Pancreas (tissue), 10 donors: ENCODE data around the gene CARD9. TPM values are rescaled to one million over a fixed set of nuclear protein-coding genes. Genes with fewer than 3 reads are reported as not detected.

Experiments
- ATAC-seq, 4 donors: fragments of 200-7000 bp; cut with Tn5 transposase; one replicate each; pipeline versions ENCODE4 v1.8.0 to v1.9.1; 2020; ENCODE audit warnings: mild to moderate bottlenecking in 4 of 4, moderate library complexity in 4 of 4
- DNase-seq, 6 donors: peaks; one replicate each; pipeline ENCODE4 v3.0.0-alpha.2; 2020
- FAIRE-seq: peaks from 2 replicates; lab custom pipeline; 2012; peaks lifted over from hg19 to GRCh38; lab: Jason Lieb, UNC
- H3K27ac ChIP-seq, 4 donors: fragments of 200-600 bp; sonication (generic); 1 replicate in 3 of 4; 2 replicates in 1 of 4; pipeline versions ENCODE4 v1.5.0 to v1.8.0; 2020
- H3K27me3 ChIP-seq, 4 donors: fragments of 200-600 bp; one replicate each; pipeline ENCODE4 v1.8.0; 2021
- H3K36me3 ChIP-seq, 3 donors: fragments of 200-600 bp; sonication (generic) in 1 of 3; one replicate each; pipeline versions ENCODE4 v1.5.0 to v1.8.0; 2020 to 2021
- H3K4me1 ChIP-seq, 3 donors: fragments of 200-600 bp; one replicate each; pipeline ENCODE4 v1.8.0; 2021
- H3K4me3 ChIP-seq, 4 donors: fragments of 200-600 bp; sonication (generic) in 2 of 4; one replicate each; pipeline versions ENCODE4 v1.5.0 to v1.8.0; 2020 to 2021
- H3K9me3 ChIP-seq, 4 donors: fragments of 200-600 bp; one replicate each; pipeline ENCODE4 v1.8.0; 2021
- CTCF ChIP-seq, 4 donors: fragments of 200-600 bp; sonication (generic) in 3 of 4; IDR thresholded peaks; one replicate each; pipeline versions ENCODE4 v1.5.0 to v1.8.0; 2021; ENCODE audit warnings: antibody characterized with exemption in 4 of 4
- WGBS, 2 donors: extraction: QIAGEN DNeasy Blood & Tissue Kit; methylation state at CpG; one replicate each; pipeline ENCODE4 v1.1.7; 2013; 5-methylcytosine and 5-hydroxymethylcytosine counted together
- intact Hi-C, 3 donors: fragments of 100-400 bp; cut with DNase I; formaldehyde crosslinking; loops; one replicate each; pipeline versions ENCODE4 v1.11.1 to v1.14.2; 2022
- polyA plus RNA-seq, 2 donors: library from polyadenylated mRNA; stranded (reverse); fragments of 200-250 nt; gene quantifications; one replicate each; pipeline ENCODE4 v1.2.3, GENCODE V29; 2013
- total RNA-seq, 6 donors: library from RNA; stranded (reverse); fragmentation: NEBNext Ultra II Directional in 4 of 6; extraction: Animal tissue kit (Norgen Biotek cat#: 25700) in 4 of 6; gene quantifications; one replicate each; pipeline versions ENCODE4 v1.2.1 to v1.2.4, GENCODE V29; 2021 to 2023
- donor health status: healthy with polysubstance abuse.
- donor health status: DM: no; HTN: no; CAD: no; lungs with moderate emphysema.
- donor health status: DM: no; HTN: no; CAD: no.
- donor health status: control.
- donor health status: control.
- donor health status: Bipolar disorder and iron deficiency.
- donor health status: DM: yes; HTN: yes; CAD: no.
- donor health status: DM: no; HTN: no; CAD: no.
- donor health status: DM: no; HTN: no; CAD: no.
- donor health status: DM: yes; HTN: yes; CAD: no.

Gene CARD9
- total and polyA plus RNA-seq, 8 donors, result 0.23 to 5.1 (median 1.1) TPM

DNA sequence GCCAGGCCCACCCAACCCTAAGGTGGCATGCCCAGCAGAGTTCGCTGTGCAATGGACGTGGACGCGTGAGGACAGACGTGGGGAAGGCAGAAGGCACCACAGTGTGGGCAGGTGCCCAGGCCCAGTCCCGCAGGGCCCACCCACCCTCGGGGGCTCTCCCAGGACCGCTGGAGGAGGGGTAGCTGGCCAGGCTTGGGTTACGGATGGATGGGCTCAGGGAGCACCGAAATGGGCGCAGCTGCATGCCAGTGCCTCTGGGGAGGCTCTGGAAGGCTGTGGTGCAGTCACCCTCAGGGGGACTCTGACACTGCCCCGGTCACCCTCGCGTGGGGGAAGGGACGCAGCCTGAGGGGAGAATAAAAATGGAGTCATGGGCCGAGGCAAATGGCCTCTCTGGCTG, 55.8 kb downstream of the CARD9 start:
- intact Hi-C loops, result loop anchor here in 1 of 3 donors (10.0 kb wide), 1 partner anchor 317 kb away; no protein-coding TSS in a partner anchor
- TF ChIP-seq CTCF (IDR thresholded peaks at IDR 0.05), result no peak
- Histone ChIP-seq H3K36me3 (no peaks in the 10 kb centered on the region), H3K4me3 (no peak overlapping the region), H3K27ac (no peak overlapping the region), H3K27me3 (no peaks in the 10 kb centered on the region), H3K4me1 (no peaks in the 10 kb centered on the region), H3K9me3 (no peaks in the 10 kb centered on the region)
- DNase-seq, result peak in 2 of 6 donors; percentile 26 to 51
- no peak for FAIRE-seq
- 74 to 80% methylated on average over 16 of the region's 16 CpGs for WGBS, 2 donors
- no peak for ATAC-seq

DNA sequence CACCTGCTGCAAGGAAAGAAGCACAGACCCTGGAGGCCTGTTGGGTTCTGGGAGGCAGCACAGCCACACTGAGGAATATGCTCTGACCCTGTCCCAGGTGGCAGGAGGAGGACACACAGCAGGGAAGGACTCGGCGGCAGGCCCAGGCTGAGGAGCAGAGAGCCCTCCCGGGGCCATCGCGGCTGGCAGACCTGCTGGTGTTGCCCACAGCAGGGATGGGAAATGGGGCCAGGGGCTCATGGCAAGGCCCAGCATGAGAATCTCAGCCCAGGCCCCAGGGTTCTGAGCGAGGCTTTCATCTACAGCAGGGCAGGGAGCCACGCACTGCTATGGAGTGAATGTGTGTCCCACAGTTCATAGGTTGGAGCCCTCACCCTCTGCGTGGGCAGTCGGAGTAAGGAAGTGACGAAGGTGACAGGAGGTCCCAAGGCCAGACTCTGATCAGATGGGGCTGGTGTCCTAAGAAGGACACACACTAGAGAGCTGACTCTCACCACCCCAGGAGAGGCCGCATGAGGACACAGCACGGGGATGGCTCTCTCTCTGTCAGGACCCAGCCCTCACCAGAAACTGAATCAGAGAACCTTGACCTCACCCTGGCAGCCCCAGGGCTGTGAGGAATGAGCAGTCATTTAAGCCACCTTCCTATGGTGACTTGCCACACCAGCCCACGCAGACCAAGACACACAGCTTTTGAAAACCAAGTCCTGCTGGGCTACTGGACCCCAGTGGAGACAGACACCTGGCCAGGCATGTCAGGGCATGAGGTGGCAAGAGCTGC, 56.4 kb downstream of the CARD9 start:
- intact Hi-C loops, result loop anchor here in 1 of 3 donors (10.0 kb wide), 1 partner anchor 318 kb away; no protein-coding TSS in a partner anchor
- WGBS, 2 donors, result 82 to 88% methylated on average over 13 of the region's 13 CpGs

GRCh38 chr9:136316271-136316751, 57.2 kb downstream of the CARD9 start:
- no peaks in the 10 kb centered on the region for H3K27me3 ChIP-seq
- no peak for FAIRE-seq
- 84 to 90% methylated on average over 23 of the region's 23 CpGs for WGBS, 2 donors

More for the DNA sequence above, 56.4 kb downstream of the CARD9 start:
- TF ChIP-seq CTCF (IDR thresholded peaks at IDR 0.05), result no peak
- Histone ChIP-seq H3K27me3 (no peaks in the 10 kb centered on the region), H3K4me1 (no peaks in the 10 kb centered on the region), H3K27ac (no peak overlapping the region), H3K36me3 (no peaks in the 10 kb centered on the region), H3K4me3 (no peak overlapping the region), H3K9me3 (no peaks in the 10 kb centered on the region)
- no peak for ATAC-seq
- no peak for FAIRE-seq
- DNase-seq, result peak in 2 of 6 donors; percentile 12 to 39

GRCh38 chr9:136314944-136315343, 58.5 kb downstream of the CARD9 start:
- no peaks in the 10 kb centered on the region for H3K4me1 ChIP-seq
- DNase-seq (no peak), FAIRE-seq (no peak), ATAC-seq (no peak)
- H3K27ac ChIP-seq, result no peak overlapping the region
- no peaks in the 10 kb centered on the region for H3K36me3 ChIP-seq
- no peaks in the 10 kb centered on the region for H3K27me3 ChIP-seq
- intact Hi-C loops, result loop anchor here in 1 of 3 donors (10.0 kb wide), 1 partner anchor 320 kb away; no protein-coding TSS in a partner anchor
- no peak overlapping the region for H3K4me3 ChIP-seq
- no peaks in the 10 kb centered on the region for H3K9me3 ChIP-seq
- TF ChIP-seq CTCF (IDR thresholded peaks at IDR 0.05), result no peak
- WGBS, 2 donors, result 82% methylated on average over 4 of the region's 4 CpGs

More at GRCh38 chr9:136316271-136316751, 57.2 kb downstream of the CARD9 start:
- DNase-seq (peak in 2 of 6 donors; percentile 11 to 43), ATAC-seq (no peak)
- Histone ChIP-seq H3K27ac (no peak overlapping the region), H3K36me3 (no peaks in the 10 kb centered on the region), H3K4me3 (no peak overlapping the region), H3K4me1 (no peaks in the 10 kb centered on the region), H3K9me3 (no peaks in the 10 kb centered on the region)
- intact Hi-C loops, result loop anchor here in 1 of 3 donors (10.0 kb wide), 1 partner anchor 318 kb away; no protein-coding TSS in a partner anchor
- no peak for TF ChIP-seq CTCF (IDR thresholded peaks at IDR 0.05)
